K562 (cell line): Measurements from ENCODE around the gene PLK1. TPM values are rescaled to one million over a fixed set of nuclear protein-coding genes. Genes with fewer than 3 reads are reported as not detected.

Experiments
- ATAC-seq: fragments of 200-7000 bp; cut with Tn5 transposase; 3 replicates; pipeline ENCODE4 v1.9.1; 2020; ENCODE audit warnings: moderate library complexity
- BruUV-seq: library from RNA; stranded (reverse); fragments of 400-500 nt; replicated peaks from 2 replicates; lab custom pipeline; 2021; lab: Mats Ljungman, UMichigan
- CTCF ChIA-PET: fragments of 300-600 bp; formaldehyde crosslinking; extraction: SDS; loops from one replicate; lab custom pipeline; 2021; ENCODE audit warnings: low intra/inter-chr PET ratio; lab: Yijun Ruan, JAX
- POLR2A ChIA-PET: fragments of 300-600, 350-650 bp; sonication (Branson Sonifier 250); formaldehyde crosslinking; extraction: SDS; loops from one replicate; lab custom pipeline; 2021; ENCODE audit warnings: antibody characterized with exemption, inconsistent platforms; lab: Yijun Ruan, JAX
- DNase-seq, 4 experiments: peaks; one replicate each; pipeline versions ENCODE4 v3.0.0 to v3.0.0-alpha.2; 2011 to 2018; ENCODE audit warnings: low spot score in 3 of 4, mixed read lengths in 3 of 4; ENCODE audit errors: extremely low read depth in 1 of 4
- FAIRE-seq: peaks from 2 replicates; lab custom pipeline; 2011; peaks lifted over from hg19 to GRCh38; lab: Jason Lieb, UNC
- H2AFZ ChIP-seq: 2 replicates; pipeline ENCODE4 v1.6.0; 2011; ENCODE audit warnings: low read depth, low read length, control low read depth, inconsistent platforms
- H3K27ac ChIP-seq: fragments of 200-600 bp; 3 replicates; pipeline ENCODE4 v1.8.0; 2011; ENCODE audit warnings: low read depth, mild to moderate bottlenecking, control low read depth, inconsistent platforms, low read length, moderate library complexity, mixed read lengths; ENCODE audit errors: extremely low read depth
- H3K27me3 ChIP-seq, 2 experiments: fragments of 300-600 bp in 1 of 2; 2 replicates in 1 of 2; 3 replicates in 1 of 2; pipeline versions ENCODE4 v1.6.0 to v1.8.0; 2011; ENCODE audit warnings: inconsistent platforms in 2 of 2, low read length in 2 of 2, mild to moderate bottlenecking in 1 of 2, mixed read lengths in 1 of 2, moderate library complexity in 1 of 2; ENCODE audit not compliant: control insufficient read depth in 2 of 2, insufficient read depth in 2 of 2
- H3K36me3 ChIP-seq: fragments of 300-600 bp; 3 replicates; pipeline ENCODE4 v1.8.0; 2011; ENCODE audit warnings: mild to moderate bottlenecking, low read length, inconsistent platforms; ENCODE audit not compliant: control insufficient read depth, insufficient read depth
- H3K4me1 ChIP-seq, 2 experiments: fragments of 200-600 bp in 1 of 2; replicated peaks in 1 of 2; 2 replicates in 1 of 2; 3 replicates in 1 of 2; pipeline versions ENCODE4 v1.5.1 to v1.8.0; 2011; ENCODE audit warnings: inconsistent platforms in 2 of 2, low read length in 2 of 2, mild to moderate bottlenecking in 1 of 2, mixed read lengths in 1 of 2, moderate library complexity in 1 of 2; ENCODE audit not compliant: control insufficient read depth in 2 of 2, insufficient read depth in 2 of 2
- H3K4me2 ChIP-seq: 2 replicates; pipeline ENCODE4 v1.6.1; 2011; ENCODE audit warnings: low read length, control low read depth, inconsistent platforms, mixed read lengths; ENCODE audit not compliant: insufficient read depth
- H3K4me3 ChIP-seq: fragments of 200-600 bp; sonication (generic), shearing (Covaris generic); 2 replicates; pipeline ENCODE4 v1.5.1; 2016; ENCODE audit warnings: control low read depth, inconsistent platforms
- H3K79me2 ChIP-seq: fragments of 200-600 bp; 3 replicates; pipeline ENCODE4 v1.8.0; 2011; ENCODE audit warnings: low read length, inconsistent platforms; ENCODE audit not compliant: control insufficient read depth, insufficient read depth
- H3K9ac ChIP-seq, 2 experiments: 2 replicates each; pipeline versions ENCODE4 v1.6.0 to v1.6.1; 2011; ENCODE audit warnings: low read depth in 2 of 2, low read length in 2 of 2, control low read depth in 1 of 2, inconsistent platforms in 1 of 2, mild to moderate bottlenecking in 1 of 2, mixed read lengths in 1 of 2; ENCODE audit not compliant: insufficient read depth in 1 of 2
- H3K9me1 ChIP-seq: one replicate; pipeline ENCODE4 v1.6.0; 2011; ENCODE audit warnings: inconsistent platforms, mild to moderate bottlenecking, low read length, moderate library complexity; ENCODE audit not compliant: control insufficient read depth, insufficient read depth
- H3K9me3 ChIP-seq: replicated peaks from 2 replicates; pipeline ENCODE4 v1.5.1; 2011; ENCODE audit warnings: low read depth, low read length, inconsistent platforms; ENCODE audit not compliant: control insufficient read depth, insufficient read depth
- H4K20me1 ChIP-seq: replicated peaks from 2 replicates; pipeline ENCODE4 v1.6.1; 2011; ENCODE audit warnings: low read length, inconsistent platforms, mixed read lengths; ENCODE audit not compliant: control insufficient read depth, insufficient read depth
- BRD4 ChIP-seq: fragments of 200-600 bp; sonication (generic); IDR thresholded peaks from 2 replicates; pipeline ENCODE4 v1.6.1; 2017; ENCODE audit warnings: inconsistent platforms
- ETV1 ChIP-seq: fragments of 450-650 bp; conservative IDR thresholded peaks from 2 replicates; pipeline ENCODE4 v1.6.1; 2016; ENCODE audit warnings: missing genetic modification characterization, control low read depth, low read depth, missing compliant biosample characterization
- ETV5 ChIP-seq: sonication (generic); formaldehyde crosslinking; IDR thresholded peaks from 2 replicates; pipeline ENCODE4 v1.4.0; 2020; ENCODE audit warnings: low read depth, mild to moderate bottlenecking, missing genetic modification reagents
- HDAC3 ChIP-seq: fragments of 450-650 bp; IDR thresholded peaks from 2 replicates; pipeline ENCODE4 v1.6.1; 2018; ENCODE audit warnings: borderline replicate concordance, mild to moderate bottlenecking, moderate library complexity; ENCODE audit not compliant: partially characterized antibody
- MEIS2 ChIP-seq: fragments of 450-650 bp; IDR thresholded peaks from 2 replicates; pipeline ENCODE4 v1.6.1; 2014; ENCODE audit warnings: mild to moderate bottlenecking; ENCODE audit not compliant: partially characterized antibody
- ZFX ChIP-seq: sonication (generic); formaldehyde crosslinking; IDR thresholded peaks from 2 replicates; pipeline ENCODE4 v1.8.0; 2022; ENCODE audit warnings: mild to moderate bottlenecking, missing genetic modification reagents, moderate library complexity
- ZNF23 ChIP-seq: fragments of 250-450 bp; sonication (Bioruptor Pico); IDR thresholded peaks from 2 replicates; pipeline ENCODE4 v1.4.0; 2020; ENCODE audit warnings: mild to moderate bottlenecking
- WGBS: fragments of 100-300 bp; shearing (Covaris generic); methylation state at CpG from one replicate; pipeline ENCODE4 v1.1.6; 2016; ENCODE audit warnings: low coverage, mixed read lengths; ENCODE audit not compliant: insufficient coverage; ENCODE audit errors: missing lambda C conversion rate; 5-methylcytosine and 5-hydroxymethylcytosine counted together
- in situ Hi-C: fragments of 300-500 bp; cut with MboI; formaldehyde crosslinking; loops from 4 replicates; pipeline ENCODE4 v1.15.0; 2018; ENCODE audit warnings: inconsistent platforms, mixed read lengths
- intact Hi-C: fragments of 100-400 bp; cut with micrococcal nuclease; formaldehyde crosslinking; loops from 2 replicates; pipeline ENCODE4 v1.14.2; 2022
- polyA plus RNA-seq, 8 experiments: library from polyadenylated mRNA; depleted of rRNA in 4 of 8; stranded (reverse) in 5 of 8; unstranded in 3 of 8; fragments of >200 nt; fragmentation: Nextera tagmentation in 2 of 8; fragmentation: Illumina TruSeq in 1 of 8; extraction: Ambion mirVana in 2 of 8; extraction: Trizol in 1 of 8; gene quantifications; 2 replicates each; pipeline versions ENCODE4 v1.2.1 to v1.2.3, GENCODE V29; 2011 to 2014; ENCODE audit warnings: inconsistent platforms in 1 of 8, missing spikeins in 1 of 8
- total RNA-seq, 7 experiments: library from RNA; depleted of rRNA in 6 of 7; stranded (reverse); fragments of >200 nt in 6 of 7; fragmentation: Illumina TruSeq in 2 of 7; extraction: Trizol in 2 of 7; gene quantifications; 2 replicates each; pipeline versions ENCODE4 v1.2.1 to v1.2.3, GENCODE V29; 2011 to 2021; ENCODE audit warnings: low replicate concordance in 1 of 7

Gene PLK1
- total and polyA plus RNA-seq, 9 of the 15 experiments (the other 6 are each of a cell fraction or from before 2014, with no cell fraction given): 13.6 to 212 (median 45.5) TPM

DNA sequence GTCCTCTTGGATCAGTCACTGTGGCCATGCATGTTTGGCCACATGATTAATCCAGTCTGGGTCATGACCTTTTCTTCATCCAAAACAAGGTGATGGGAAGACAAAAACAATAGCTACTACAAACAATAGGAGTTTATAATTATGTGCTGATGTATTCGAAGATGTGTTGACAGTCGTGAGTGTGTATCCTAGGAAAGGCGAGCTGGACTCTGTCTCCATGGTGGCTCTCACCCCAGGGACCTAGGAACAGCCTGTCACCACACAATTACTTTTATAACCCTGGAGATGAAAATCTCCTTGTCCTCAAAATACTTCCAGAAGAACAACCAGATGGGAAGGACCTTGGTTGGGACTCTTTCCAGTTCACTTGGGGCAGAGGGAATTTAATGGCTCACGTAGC, 9.8 kb upstream of the PLK1 start:
- in situ Hi-C loops: no loop called here
- intact Hi-C loops: no loop called here
- no peaks in the 10 kb centered on the region for H3K27me3 ChIP-seq
- no TSS peak for BruUV-seq
- FAIRE-seq (no peak), ATAC-seq (no peak)
- H3K36me3 ChIP-seq: peaks cover 87% of the 10 kb centered on the region
- no peak overlapping the region for H3K4me3 ChIP-seq
- H4K20me1 ChIP-seq: peaks cover 10% of the 10 kb centered on the region; the same call in 1 of the 2 replicates
- CTCF ChIA-PET: no interaction called here
- POLR2A ChIA-PET: interaction anchor here (0.7 to 4.0 kb wide), 6 partner anchors 9 to 211 kb away, joined by 3 to 66 read pairs (median 4); partner anchors contain the start of gene PLK1
- H3K9me3 ChIP-seq: no peaks in the 10 kb centered on the region
- no peak overlapping the region for H3K9ac ChIP-seq
- no peak overlapping the region for H3K4me2 ChIP-seq
- TF ChIP-seq BRD4 (no peak), MEIS2 (no peak), ETV1 (tag) (no peak), ZNF23 (CRISPR knock-in tag) (no peak), ZFX (CRISPR knock-in tag) (no peak), ETV5 (CRISPR knock-in tag) (no peak), HDAC3 (no peak)
- TF ChIP-seq, all 486 proteins: peak for 0
- Histone ChIP-seq H3K27ac (no peak overlapping the region), H3K79me2 (no peaks in the 10 kb centered on the region), H2AFZ (no peak overlapping the region), H3K4me1 (peaks cover 4 to 24% of the 10 kb centered on the region in 2 experiments; a peak in 3 of 5 replicates), H3K9me1 (no peaks in the 10 kb centered on the region)
- no peak for DNase-seq
- 96% methylated on average over 4 of the region's 4 CpGs for WGBS
